HCT116 (cell line): ENCODE data around the gene ACP7. TPM values are rescaled to one million over a fixed set of nuclear protein-coding genes. Genes with fewer than 3 reads are reported as not detected.

Experiments used
- ATAC-seq: fragments of 200-7000 bp; cut with Tn5 transposase; 2 replicates; pipeline ENCODE4 v1.9.1; 2020; ENCODE audit warnings: mild to moderate bottlenecking, moderate library complexity
- BruUV-seq: library from RNA; stranded (reverse); fragments of 400-500 nt; replicated peaks from 2 replicates; lab custom pipeline; 2021; lab: Mats Ljungman, UMichigan
- CTCF ChIA-PET: fragments of 300-600 bp; sonication (Branson Sonifier 250); formaldehyde crosslinking; loops from one replicate; lab custom pipeline; 2021; ENCODE audit warnings: antibody characterized with exemption; lab: Charles Lee
- POLR2A ChIA-PET: fragments of 300-600, 350-600 bp; sonication (Branson Sonifier 250); formaldehyde crosslinking; loops from one replicate; lab custom pipeline; 2021; ENCODE audit warnings: antibody characterized with exemption; lab: Charles Lee
- RAD21 ChIA-PET, 2 experiments: fragments of 300-600 bp; sonication (Branson Sonifier 250); formaldehyde crosslinking; loops; one replicate each; lab custom pipeline; 2023; ENCODE audit warnings: low total read pairs in 2 of 2; ENCODE audit not compliant: uncharacterized antibody in 2 of 2, unreplicated experiment in 2 of 2, low non-redundant PET in 1 of 2; lab: Charles Lee
- DNase-seq: peaks from one replicate; pipeline ENCODE4 v3.0.0-alpha.2; 2010; ENCODE audit warnings: low read depth, low spot score
- H2AFZ ChIP-seq: fragments of 200-600 bp; shearing (Covaris generic), sonication (generic); 2 replicates; pipeline ENCODE4 v1.6.1; 2017; ENCODE audit warnings: low read depth, mixed run types, mixed read lengths, antibody characterized with exemption, low read length; ENCODE audit not compliant: poor library complexity, severe bottlenecking
- H3K27ac ChIP-seq: 2 replicates; pipeline ENCODE4 v1.5.1; 2012; ENCODE audit warnings: low read depth, low read length
- H3K27me3 ChIP-seq: fragments of 200-600 bp; sonication (generic); 2 replicates; pipeline ENCODE4 v1.6.1; 2016; ENCODE audit warnings: mixed run types, low read length, mixed read lengths; ENCODE audit not compliant: insufficient read depth
- H3K36me3 ChIP-seq, 2 experiments: fragments of 200-500 bp in 1 of 2; fragments of 200-600 bp in 1 of 2; sonication (Bioruptor generic) in 1 of 2; sonication (generic) in 1 of 2; 2 replicates each; pipeline versions ENCODE4 v1.5.1 to v1.6.1; 2014 to 2016; ENCODE audit warnings: low read length in 2 of 2, inconsistent platforms in 1 of 2, mixed read lengths in 1 of 2, mixed run types in 1 of 2; ENCODE audit not compliant: insufficient read depth in 2 of 2, control insufficient read depth in 1 of 2
- H3K4me1 ChIP-seq, 2 experiments: fragments of 200-600 bp in 1 of 2; sonication (generic) in 1 of 2; 2 replicates each; pipeline versions ENCODE4 v1.5.1 to v1.6.1; 2012 to 2017; ENCODE audit warnings: low read length in 2 of 2, inconsistent platforms in 1 of 2, mild to moderate bottlenecking in 1 of 2, mixed read lengths in 1 of 2, mixed run types in 1 of 2, moderate library complexity in 1 of 2; ENCODE audit not compliant: insufficient read depth in 2 of 2, control insufficient read depth in 1 of 2
- H3K4me2 ChIP-seq: fragments of 200-600 bp; sonication (generic); 2 replicates; pipeline ENCODE4 v1.6.1; 2017; ENCODE audit warnings: mixed run types, low read length, mixed read lengths
- H3K4me3 ChIP-seq, 2 experiments: fragments of 200-600 bp in 1 of 2; sonication (generic) in 1 of 2; replicated peaks in 1 of 2; 2 replicates each; pipeline ENCODE4 v1.5.1; 2011 to 2016; ENCODE audit warnings: low read length in 2 of 2, control low read depth in 1 of 2, low read depth in 1 of 2, mild to moderate bottlenecking in 1 of 2, mixed read lengths in 1 of 2, mixed run types in 1 of 2
- H3K79me2 ChIP-seq: fragments of 200-600 bp; sonication (generic); 2 replicates; pipeline ENCODE4 v1.6.1; 2017; ENCODE audit warnings: mild to moderate bottlenecking, mixed run types, low read length, moderate library complexity, mixed read lengths; ENCODE audit not compliant: insufficient read depth
- H3K9ac ChIP-seq: fragments of 200-600 bp; sonication (generic); 2 replicates; pipeline ENCODE4 v1.6.1; 2016; ENCODE audit warnings: low read length, mixed read lengths
- H3K9me2 ChIP-seq: fragments of 200-600 bp; sonication (generic), shearing (Covaris generic); 2 replicates; pipeline ENCODE4 v1.6.1; 2017; ENCODE audit warnings: mixed run types, mild to moderate bottlenecking, moderate library complexity; ENCODE audit not compliant: insufficient read depth
- H3K9me3 ChIP-seq, 2 experiments: fragments of 200-500 bp in 1 of 2; fragments of 200-600 bp in 1 of 2; sonication (Bioruptor generic) in 1 of 2; sonication (generic) in 1 of 2; 2 replicates each; pipeline ENCODE4 v1.6.1; 2014 to 2017; ENCODE audit warnings: low read length in 2 of 2, mixed read lengths in 2 of 2, inconsistent platforms in 1 of 2, low read depth in 1 of 2, mild to moderate bottlenecking in 1 of 2, mixed run types in 1 of 2, moderate library complexity in 1 of 2; ENCODE audit not compliant: control insufficient read depth in 1 of 2, insufficient read depth in 1 of 2
- H4K20me1 ChIP-seq: fragments of 200-600 bp; sonication (generic), shearing (Covaris generic); 2 replicates; pipeline ENCODE4 v1.6.1; 2017; ENCODE audit warnings: mixed run types, mild to moderate bottlenecking, moderate library complexity; ENCODE audit not compliant: insufficient read depth
- ATF3 ChIP-seq: IDR thresholded peaks from 2 replicates; pipeline ENCODE4 v1.6.1; 2012
- MAX ChIP-seq: IDR thresholded peaks from 2 replicates; pipeline ENCODE4 v1.6.1; 2012
- POLR2A ChIP-seq: IDR thresholded peaks from 2 replicates; pipeline ENCODE4 v1.7.0; 2011; ENCODE audit warnings: borderline replicate concordance; ENCODE audit not compliant: insufficient read depth, insufficient read length; ENCODE audit errors: extremely low read depth
- POLR2AphosphoS5 ChIP-seq: IDR thresholded peaks from 2 replicates; pipeline ENCODE4 v1.6.1; 2011; ENCODE audit warnings: mild to moderate bottlenecking, low read depth, low read length, moderate library complexity
- SRF ChIP-seq: IDR thresholded peaks from 2 replicates; pipeline ENCODE4 v1.6.1; 2012; ENCODE audit warnings: low read depth
- TCF7L2 ChIP-seq: IDR thresholded peaks from 2 replicates; pipeline ENCODE4 v1.7.0; 2011; ENCODE audit warnings: borderline replicate concordance, inconsistent platforms; ENCODE audit not compliant: insufficient read depth, insufficient read length; ENCODE audit errors: extremely low read depth
- intact Hi-C: fragments of 100-400 bp; cut with micrococcal nuclease; formaldehyde crosslinking; loops from 2 replicates; pipeline ENCODE4 v1.10.0; 2022
- total RNA-seq: library from RNA; stranded (reverse); gene quantifications from one replicate; pipeline ENCODE4 v1.2.1, GENCODE V29; 2021; ENCODE audit not compliant: unreplicated experiment

The ACP7 gene
- total RNA-seq, 1 experiment from 2014 or later = 4.7 TPM

- no peaks in the 10 kb centered on the region for H3K9me2 ChIP-seq
- H3K4me1 ChIP-seq = peaks cover 17 to 29% of the 10 kb centered on the region in 2 experiments
- TF ChIP-seq MAX (no peak), SRF (no peak), POLR2AphosphoS5 (peak; percentile 49; the same call in 1 of the 2 replicates), ATF3 (no peak), POLR2A (no peak), TCF7L2 (no peak)
- TF ChIP-seq, all 23 proteins: peak for 1
- Histone ChIP-seq H3K36me3 (no peaks in the 10 kb centered on the region), H4K20me1 (no peaks in the 10 kb centered on the region), H2AFZ (peak overlapping the region; percentile 77), H3K27me3 (no peaks in the 10 kb centered on the region), H3K79me2 (no peaks in the 10 kb centered on the region), H3K4me3 (peak overlapping the region in 1 of 2 experiments; percentile 15; a peak in 2 of 4 replicates), H3K27ac (peak overlapping the region; percentile 60), H3K4me2 (peak overlapping the region; percentile 70), H3K9me3 (no peaks in the 10 kb centered on the region), H3K9ac (peak overlapping the region; percentile 59)
- intact Hi-C loops = loop anchor here (5.0 kb wide), 2 partner anchors 59 to 149 kb away; no protein-coding TSS in a partner anchor
- ChIA-PET POLR2A (interaction anchor here (0.5 to 1.4 kb wide), 4 partner anchors 11 to 293 kb away, joined by 3 to 4 read pairs (median 4); no protein-coding TSS in a partner anchor), CTCF (interaction anchor here (0.7 to 1.8 kb wide), 6 partner anchors 8 to 216 kb away, joined by 3 to 12 read pairs (median 4); no protein-coding TSS in a partner anchor), RAD21 (interaction anchor here in 1 of 2 experiments (0.6 kb wide), 1 partner anchor 32 kb away, joined by 3 read pairs; no protein-coding TSS in a partner anchor)
- no TSS peak for BruUV-seq
- no peak for DNase-seq
- ATAC-seq = peak; percentile 55
Measured at GRCh38 chr19:39111593-39112199, 27.5 kb downstream of the ACP7 start.
